ENCODE measurements around the gene TTR.

- TF ChIP-seq POLR2A (IDR thresholded peaks at IDR 0.05) (no peak), CTCF (IDR thresholded peaks at IDR 0.05) (no peak)
Measured at GRCh38 chr18:31606265-31606664, 14.6 kb downstream of the TTR start.

Data from Peyer's patch (tissue), 4 donors.